ENCODE results near the gene RPL4. TPM values are rescaled to one million over a fixed set of nuclear protein-coding genes. Genes with fewer than 3 reads are reported as not detected.
"Not testable (repeated sequence)": the region's sequence is repeated elsewhere in the genome, so short reads cannot be mapped to it uniquely, and the experiment has no call there.

RPL4 gene
- total and polyA plus RNA-seq, 9 donors: 3,226 to 6,065 (median 4,448) TPM

DNA sequence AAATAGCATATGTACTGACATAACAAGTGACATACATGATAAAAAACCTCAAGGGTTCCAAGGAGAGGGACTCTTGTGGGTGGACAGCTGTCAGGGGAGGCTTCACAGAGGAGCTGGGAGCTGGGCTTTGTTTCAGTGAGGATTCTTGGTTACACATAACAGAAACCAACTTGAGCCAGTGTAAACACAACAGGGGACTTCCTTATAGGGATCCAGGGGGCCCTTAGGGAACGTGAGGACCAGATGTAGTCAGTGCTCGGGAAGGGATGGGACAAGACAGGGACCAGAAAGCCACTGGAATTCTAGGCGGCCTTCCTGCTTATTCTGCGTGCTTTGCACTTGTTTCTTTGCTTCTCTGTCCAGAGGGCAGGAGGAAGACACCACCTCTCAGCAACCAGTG lies 42.0 kb downstream of the RPL4 start:
- TF ChIP-seq, protein P1, sequence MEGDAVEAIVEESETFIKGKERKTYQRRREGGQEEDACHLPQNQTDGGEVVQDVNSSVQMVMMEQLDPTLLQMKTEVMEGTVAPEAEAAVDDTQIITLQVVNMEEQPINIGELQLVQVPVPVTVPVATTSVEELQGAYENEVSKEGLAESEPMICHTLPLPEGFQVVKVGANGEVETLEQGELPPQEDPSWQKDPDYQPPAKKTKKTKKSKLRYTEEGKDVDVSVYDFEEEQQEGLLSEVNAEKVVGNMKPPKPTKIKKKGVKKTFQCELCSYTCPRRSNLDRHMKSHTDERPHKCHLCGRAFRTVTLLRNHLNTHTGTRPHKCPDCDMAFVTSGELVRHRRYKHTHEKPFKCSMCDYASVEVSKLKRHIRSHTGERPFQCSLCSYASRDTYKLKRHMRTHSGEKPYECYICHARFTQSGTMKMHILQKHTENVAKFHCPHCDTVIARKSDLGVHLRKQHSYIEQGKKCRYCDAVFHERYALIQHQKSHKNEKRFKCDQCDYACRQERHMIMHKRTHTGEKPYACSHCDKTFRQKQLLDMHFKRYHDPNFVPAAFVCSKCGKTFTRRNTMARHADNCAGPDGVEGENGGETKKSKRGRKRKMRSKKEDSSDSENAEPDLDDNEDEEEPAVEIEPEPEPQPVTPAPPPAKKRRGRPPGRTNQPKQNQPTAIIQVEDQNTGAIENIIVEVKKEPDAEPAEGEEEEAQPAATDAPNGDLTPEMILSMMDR (IDR thresholded peaks at IDR 0.05): no peak
- TF ChIP-seq POLR2A (IDR thresholded peaks at IDR 0.05) (no peak), EP300 (IDR thresholded peaks at IDR 0.05) (no peak)
- intact Hi-C loops (cut with DNase I): no loop called here
- H3K36me3 ChIP-seq: no peaks in the 10 kb centered on the region
- no peaks in the 10 kb centered on the region for H3K4me1 ChIP-seq (ENCODE audit: insufficient read depth)
- H3K27me3 ChIP-seq: no peaks in the 10 kb centered on the region
- 84 to 93% (median 84%) methylated on average over 4 of the region's 4 CpGs for WGBS, 3 donors
- no peak overlapping the region for H3K27ac ChIP-seq
- no peak for DNase-seq
- no peaks in the 10 kb centered on the region for H3K9me3 ChIP-seq
- no peak overlapping the region for H3K4me3 ChIP-seq

- WGBS, 3 donors: 97 to 98% (median 97%) methylated on average over 2 of the region's 2 CpGs
- Histone ChIP-seq H3K36me3 (no peaks in the 10 kb centered on the region), H3K4me1 (ENCODE audit: insufficient read depth) (no peaks in the 10 kb centered on the region), H3K27ac (no peak overlapping the region), H3K27me3 (no peaks in the 10 kb centered on the region), H3K9me3 (no peaks in the 10 kb centered on the region), H3K4me3 (no peak overlapping the region)
- DNase-seq: no peak
- intact Hi-C loops (cut with DNase I): no loop called here
- TF ChIP-seq, protein P1 (IDR thresholded peaks at IDR 0.05): no peak
- no peak for TF ChIP-seq POLR2A (IDR thresholded peaks at IDR 0.05)
- TF ChIP-seq EP300 (IDR thresholded peaks at IDR 0.05): no peak
Observed at GRCh38 chr15:66461917-66462316, 42.7 kb downstream of the RPL4 start.

DNA sequence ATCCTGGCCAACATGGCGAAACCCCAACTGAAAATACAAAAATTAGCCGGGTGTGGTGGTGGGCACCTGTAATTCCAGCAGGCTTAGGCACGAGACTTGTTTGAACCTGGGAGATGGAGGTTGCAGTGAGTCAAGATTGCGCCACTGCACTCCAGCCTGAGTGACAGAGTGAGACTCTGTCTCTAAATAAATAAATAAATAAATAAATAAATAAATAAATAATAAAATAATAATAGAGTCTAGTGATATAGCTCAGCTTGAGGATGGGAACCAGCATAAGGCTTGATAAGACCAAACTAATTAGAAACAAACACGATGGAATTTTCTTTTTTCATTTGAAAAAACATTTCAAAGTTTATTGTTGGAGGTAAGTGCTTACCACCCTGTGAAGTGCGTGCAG lies 43.4 kb downstream of the RPL4 start:
- H3K36me3 ChIP-seq; intact Hi-C loops (cut with DNase I); H3K27ac ChIP-seq; H3K9me3 ChIP-seq; H3K4me3 ChIP-seq; H3K27me3 ChIP-seq; DNase-seq; H3K4me1 ChIP-seq (ENCODE audit: insufficient read depth): not testable (repeated sequence)
- 96 to 99% (median 97%) methylated on average over 6 of the region's 6 CpGs for WGBS, 3 donors

DNA sequence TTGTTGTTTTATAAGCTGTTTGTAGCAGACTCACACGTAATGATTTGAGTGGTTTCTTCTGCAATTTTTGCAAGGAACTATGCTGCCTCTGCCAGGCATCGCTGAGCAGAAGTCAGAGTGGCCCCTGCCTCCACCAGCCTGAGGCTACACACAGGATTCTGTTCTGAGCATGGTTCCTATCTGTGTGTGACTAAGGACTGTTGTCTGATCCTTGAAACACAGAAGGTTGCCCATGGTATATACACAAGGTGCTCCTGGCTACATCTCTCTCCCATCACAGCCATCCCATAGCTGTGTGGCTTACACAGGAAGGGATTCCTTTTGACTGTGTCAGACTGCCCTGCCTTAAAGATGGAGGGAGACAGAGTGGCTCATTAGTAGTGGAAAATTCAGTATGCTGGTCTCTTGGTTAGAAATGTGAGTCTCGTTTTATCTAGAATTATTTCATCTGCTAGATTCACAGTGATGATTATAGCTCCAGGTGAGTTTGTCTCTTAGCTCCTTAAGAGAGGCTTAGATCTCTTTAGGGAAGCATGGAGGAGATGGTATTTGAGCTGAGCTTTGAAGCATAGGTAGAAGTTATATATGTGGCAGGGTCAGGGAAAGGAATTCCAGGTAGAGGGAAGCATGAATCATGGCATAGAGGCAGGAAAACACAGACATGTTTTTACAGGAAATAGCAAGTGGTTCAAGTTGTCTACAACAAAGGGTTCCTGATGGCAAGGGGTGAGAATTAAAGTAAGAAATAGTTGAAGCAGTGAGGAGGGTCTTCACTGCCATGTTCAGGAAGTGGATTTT lies 44.6 kb downstream of the RPL4 start:
- H3K27ac ChIP-seq: no peak overlapping the region
- no peaks in the 10 kb centered on the region for H3K36me3 ChIP-seq
- no peaks in the 10 kb centered on the region for H3K27me3 ChIP-seq
- 80 to 91% (median 82%) methylated on average over 3 of the region's 3 CpGs for WGBS, 3 donors
- intact Hi-C loops (cut with DNase I): no loop called here
- no peaks in the 10 kb centered on the region for H3K9me3 ChIP-seq
- H3K4me3 ChIP-seq: no peak overlapping the region
- TF ChIP-seq EP300 (IDR thresholded peaks at IDR 0.05): no peak
- no peak for TF ChIP-seq POLR2A (IDR thresholded peaks at IDR 0.05)
- TF ChIP-seq, protein P1 (IDR thresholded peaks at IDR 0.05): no peak
- H3K4me1 ChIP-seq (ENCODE audit: insufficient read depth): no peaks in the 10 kb centered on the region
- DNase-seq: no peak

DNA sequence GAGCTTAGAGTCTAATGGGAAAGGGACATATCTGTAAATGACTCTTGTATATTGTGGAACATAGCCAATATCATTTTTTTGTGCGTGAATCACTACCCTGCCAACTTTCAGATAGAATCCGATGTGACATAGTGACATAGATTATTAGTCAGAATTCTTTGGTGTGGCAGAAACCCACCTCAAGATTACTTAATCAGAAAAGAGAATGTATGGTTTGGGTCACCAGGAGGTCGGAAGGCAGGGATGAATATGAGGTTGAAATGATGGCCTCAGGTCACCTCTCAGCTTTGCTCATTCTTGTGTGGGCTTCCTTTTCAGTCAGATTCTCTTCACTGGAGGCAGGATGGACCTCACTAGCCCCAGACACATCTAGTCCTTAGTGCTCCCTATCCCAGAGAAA lies 48.4 kb downstream of the RPL4 start:
- Histone ChIP-seq H3K4me1 (ENCODE audit: insufficient read depth) (peaks cover 3% of the 10 kb centered on the region), H3K9me3 (no peaks in the 10 kb centered on the region), H3K4me3 (no peak overlapping the region), H3K27ac (no peak overlapping the region), H3K36me3 (no peaks in the 10 kb centered on the region), H3K27me3 (no peaks in the 10 kb centered on the region)
- intact Hi-C loops (cut with DNase I): no loop called here
- DNase-seq: no peak
- 84 to 90% (median 84%) methylated on average over 3 of the region's 3 CpGs for WGBS, 3 donors
- TF ChIP-seq POLR2A (IDR thresholded peaks at IDR 0.05) (no peak), EP300 (IDR thresholded peaks at IDR 0.05) (no peak)
- TF ChIP-seq, protein P1 (IDR thresholded peaks at IDR 0.05): no peak

Data from ovary (tissue), 9 donors.